ENCODE measurements around the gene PRCC.

PRCC gene

DNA sequence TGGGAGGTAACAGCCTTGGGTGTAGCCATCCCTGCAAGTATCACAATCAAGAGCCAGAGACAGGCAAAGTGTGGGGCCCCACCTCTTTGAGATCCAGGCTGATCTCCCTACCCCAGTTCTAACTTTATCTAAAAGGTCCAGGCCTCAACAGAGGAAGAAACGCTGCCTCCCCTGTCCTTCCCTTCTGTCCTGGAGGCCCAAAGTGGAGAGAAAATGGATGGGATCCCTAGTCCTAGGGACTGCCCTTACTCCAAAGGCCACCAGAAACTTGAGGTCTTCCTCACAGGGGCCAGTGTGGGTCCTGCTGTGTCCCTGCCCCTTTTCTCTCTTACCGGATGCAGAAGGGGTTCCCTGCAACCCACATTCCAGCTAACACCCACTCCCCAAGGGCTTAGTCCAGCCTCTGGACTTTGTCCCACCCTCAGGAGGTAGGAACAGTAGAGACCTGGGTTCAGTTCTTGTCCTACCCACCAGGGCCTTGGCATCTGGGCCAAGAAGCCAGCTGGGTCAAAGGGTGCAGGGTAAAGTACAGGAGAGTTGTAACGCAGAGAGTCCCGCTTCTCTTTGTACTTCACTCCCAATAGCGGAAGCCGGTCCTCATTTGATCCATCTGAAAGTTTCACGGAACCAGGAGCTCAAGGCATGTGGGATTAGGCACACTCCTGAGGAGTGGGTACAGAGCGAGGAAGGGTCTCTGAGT, 17.8 kb upstream of the PRCC start:
- H3F3A ChIP-seq (ENCODE audit: low read depth) = no peaks in the 10 kb centered on the region
- peak overlapping the region; percentile 99 for H3K4me2 ChIP-seq (ENCODE audit: low read depth, low read length, poor library complexity, severe bottlenecking)
- peaks cover 92% of the 10 kb centered on the region for H3K79me2 ChIP-seq (ENCODE audit: insufficient read depth, low read length)
- H4K20me1 ChIP-seq (ENCODE audit: insufficient read depth, low read length, poor library complexity, severe bottlenecking) = peaks cover 51% of the 10 kb centered on the region
- H3K9me2 ChIP-seq (replicated peaks; ENCODE audit: low read depth, low read length) = no peaks in the 10 kb centered on the region
- H3K4me1 ChIP-seq (ENCODE audit: insufficient read depth, low read length, poor library complexity, severe bottlenecking) = peaks cover 36% of the 10 kb centered on the region
- H2AFZ ChIP-seq (ENCODE audit: low read length) = no peak overlapping the region
- H3K4me3 ChIP-seq (ENCODE audit: low read length, poor library complexity, severe bottlenecking) = peak overlapping the region; percentile 90
- H3K9me3 ChIP-seq (ENCODE audit: insufficient read depth, low read depth, low read length) = no peaks in the 10 kb centered on the region
- peaks cover 6% of the 10 kb centered on the region for H3K27me3 ChIP-seq (ENCODE audit: insufficient read depth, low read length, poor library complexity, severe bottlenecking)
- peak overlapping the region; percentile 100 for H3K9ac ChIP-seq (ENCODE audit: low read depth, low read length, poor library complexity, severe bottlenecking)
- TF ChIP-seq, protein P1, sequence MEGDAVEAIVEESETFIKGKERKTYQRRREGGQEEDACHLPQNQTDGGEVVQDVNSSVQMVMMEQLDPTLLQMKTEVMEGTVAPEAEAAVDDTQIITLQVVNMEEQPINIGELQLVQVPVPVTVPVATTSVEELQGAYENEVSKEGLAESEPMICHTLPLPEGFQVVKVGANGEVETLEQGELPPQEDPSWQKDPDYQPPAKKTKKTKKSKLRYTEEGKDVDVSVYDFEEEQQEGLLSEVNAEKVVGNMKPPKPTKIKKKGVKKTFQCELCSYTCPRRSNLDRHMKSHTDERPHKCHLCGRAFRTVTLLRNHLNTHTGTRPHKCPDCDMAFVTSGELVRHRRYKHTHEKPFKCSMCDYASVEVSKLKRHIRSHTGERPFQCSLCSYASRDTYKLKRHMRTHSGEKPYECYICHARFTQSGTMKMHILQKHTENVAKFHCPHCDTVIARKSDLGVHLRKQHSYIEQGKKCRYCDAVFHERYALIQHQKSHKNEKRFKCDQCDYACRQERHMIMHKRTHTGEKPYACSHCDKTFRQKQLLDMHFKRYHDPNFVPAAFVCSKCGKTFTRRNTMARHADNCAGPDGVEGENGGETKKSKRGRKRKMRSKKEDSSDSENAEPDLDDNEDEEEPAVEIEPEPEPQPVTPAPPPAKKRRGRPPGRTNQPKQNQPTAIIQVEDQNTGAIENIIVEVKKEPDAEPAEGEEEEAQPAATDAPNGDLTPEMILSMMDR (conservative IDR thresholded peaks at IDR 0.05; ENCODE audit: low read length) = no peak
- TF ChIP-seq EZH2phosphoT487 (IDR thresholded peaks at IDR 0.05; ENCODE audit: borderline replicate concordance) = no peak
- H3K36me3 ChIP-seq (ENCODE audit: insufficient read depth, low read length) = peaks cover 12% of the 10 kb centered on the region; the same call in 1 of the 2 replicates

DNA sequence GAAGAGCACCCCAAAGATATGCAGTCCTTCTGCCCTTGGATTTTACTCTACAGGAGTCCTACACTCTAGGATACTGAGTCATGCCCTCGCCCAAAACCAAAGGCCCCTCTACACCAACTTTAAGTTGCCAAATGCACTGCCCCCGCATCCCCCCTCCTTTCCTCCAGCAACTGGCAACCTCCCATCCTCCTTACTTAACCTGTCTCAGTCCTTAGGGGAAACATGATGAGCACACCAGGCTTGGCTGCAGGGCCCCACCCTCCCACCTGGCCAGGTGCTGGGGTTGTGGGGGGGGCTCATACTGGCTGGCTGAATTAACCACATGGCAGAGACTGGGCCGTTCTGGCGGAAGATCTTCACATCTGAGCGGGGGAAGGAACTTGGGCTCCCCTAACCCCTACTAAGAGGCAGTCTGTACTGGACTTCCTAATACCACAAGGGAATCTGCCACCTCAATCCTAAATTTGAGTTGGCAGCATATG, 17.1 kb upstream of the PRCC start:
- Histone ChIP-seq H3K4me3 (ENCODE audit: low read length, poor library complexity, severe bottlenecking) (peak overlapping the region; percentile 90), H3K9ac (ENCODE audit: low read depth, low read length, poor library complexity, severe bottlenecking) (peak overlapping the region; percentile 100), H3K9me2 (replicated peaks; ENCODE audit: low read depth, low read length) (no peaks in the 10 kb centered on the region), H3K79me2 (ENCODE audit: insufficient read depth, low read length) (peaks cover 85% of the 10 kb centered on the region), H3K4me2 (ENCODE audit: low read depth, low read length, poor library complexity, severe bottlenecking) (peak overlapping the region; percentile 99), H3K9me3 (ENCODE audit: insufficient read depth, low read depth, low read length) (no peaks in the 10 kb centered on the region), H3F3A (ENCODE audit: low read depth) (no peaks in the 10 kb centered on the region), H3K27me3 (ENCODE audit: insufficient read depth, low read length, poor library complexity, severe bottlenecking) (peaks cover 6% of the 10 kb centered on the region), H2AFZ (ENCODE audit: low read length) (no peak overlapping the region), H3K4me1 (ENCODE audit: insufficient read depth, low read length, poor library complexity, severe bottlenecking) (peaks cover 39% of the 10 kb centered on the region), H3K36me3 (ENCODE audit: insufficient read depth, low read length) (peaks cover 5% of the 10 kb centered on the region; the same call in 1 of the 2 replicates), H4K20me1 (ENCODE audit: insufficient read depth, low read length, poor library complexity, severe bottlenecking) (peaks cover 45% of the 10 kb centered on the region)
- TF ChIP-seq, protein P1 (conservative IDR thresholded peaks at IDR 0.05; ENCODE audit: low read length) = no peak
- TF ChIP-seq EZH2phosphoT487 (IDR thresholded peaks at IDR 0.05; ENCODE audit: borderline replicate concordance) = no peak

DNA sequence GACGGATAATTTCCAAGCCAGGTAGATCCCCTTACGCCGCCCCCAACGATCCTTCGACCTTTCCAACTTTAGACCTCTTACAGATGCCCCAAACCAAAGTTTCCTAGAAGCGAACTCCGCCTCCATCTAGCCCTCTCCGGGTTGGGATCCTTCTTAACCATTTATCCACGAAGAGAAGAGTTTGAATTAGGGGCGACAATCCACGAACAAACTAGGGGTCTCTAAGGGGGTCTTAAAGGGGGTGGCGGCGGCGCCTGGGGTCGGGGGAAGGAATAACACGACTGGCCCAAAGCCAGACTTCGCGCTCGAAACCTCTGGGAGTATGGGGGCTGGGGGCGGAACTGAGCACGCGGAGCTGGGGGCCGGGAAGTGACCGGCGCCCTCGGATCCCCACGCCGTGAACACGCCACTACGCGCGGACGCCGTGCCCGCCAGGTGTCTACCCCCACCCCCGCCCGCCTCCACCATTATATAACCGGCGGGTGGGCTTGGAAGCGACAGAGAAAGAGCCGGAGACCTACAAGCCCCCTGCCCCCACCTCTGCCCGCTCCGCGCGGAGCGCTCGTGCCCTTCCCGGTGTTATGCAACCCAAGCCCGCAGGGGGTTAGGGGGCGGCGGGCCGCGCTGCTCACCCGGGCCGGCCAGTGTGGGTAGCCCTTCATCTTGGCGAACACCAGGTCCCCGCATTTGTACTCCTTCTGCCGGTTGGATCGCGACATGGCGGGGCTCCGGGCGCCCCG, 16.5 kb upstream of the PRCC start:
- Histone ChIP-seq H3K9me2 (replicated peaks; ENCODE audit: low read depth, low read length) (no peaks in the 10 kb centered on the region), H3K4me3 (ENCODE audit: low read length, poor library complexity, severe bottlenecking) (peak overlapping the region; percentile 90), H2AFZ (ENCODE audit: low read length) (no peak overlapping the region), H3K36me3 (ENCODE audit: insufficient read depth, low read length) (no peaks in the 10 kb centered on the region), H4K20me1 (ENCODE audit: insufficient read depth, low read length, poor library complexity, severe bottlenecking) (peaks cover 38% of the 10 kb centered on the region), H3F3A (ENCODE audit: low read depth) (no peaks in the 10 kb centered on the region), H3K9ac (ENCODE audit: low read depth, low read length, poor library complexity, severe bottlenecking) (peak overlapping the region; percentile 100), H3K9me3 (ENCODE audit: insufficient read depth, low read depth, low read length) (no peaks in the 10 kb centered on the region), H3K27me3 (ENCODE audit: insufficient read depth, low read length, poor library complexity, severe bottlenecking) (peaks cover 6% of the 10 kb centered on the region), H3K4me1 (ENCODE audit: insufficient read depth, low read length, poor library complexity, severe bottlenecking) (peaks cover 35% of the 10 kb centered on the region), H3K4me2 (ENCODE audit: low read depth, low read length, poor library complexity, severe bottlenecking) (peak overlapping the region; percentile 99), H3K79me2 (ENCODE audit: insufficient read depth, low read length) (peaks cover 79% of the 10 kb centered on the region)
- TF ChIP-seq, protein P1 (conservative IDR thresholded peaks at IDR 0.05; ENCODE audit: low read length) = no peak
- TF ChIP-seq EZH2phosphoT487 (IDR thresholded peaks at IDR 0.05; ENCODE audit: borderline replicate concordance) = no peak
